GM20000 (cell line): ENCODE results near the gene CACFD1.
A peak's percentile ranks its signal among the peaks of the same experiment; 100 is the strongest.

Source experiments
- DNase-seq: peaks from one replicate; pipeline ENCODE4 v3.0.0; 2012; ENCODE audit warnings: low spot score
- TF ChIP-seq, protein P1 (sequence below): IDR thresholded peaks from 2 replicates; pipeline ENCODE4 v1.5.1; 2012; ENCODE audit warnings: mild to moderate bottlenecking, control low read depth; ENCODE audit errors: extremely low read depth, missing control alignments

The CACFD1 gene

DNA sequence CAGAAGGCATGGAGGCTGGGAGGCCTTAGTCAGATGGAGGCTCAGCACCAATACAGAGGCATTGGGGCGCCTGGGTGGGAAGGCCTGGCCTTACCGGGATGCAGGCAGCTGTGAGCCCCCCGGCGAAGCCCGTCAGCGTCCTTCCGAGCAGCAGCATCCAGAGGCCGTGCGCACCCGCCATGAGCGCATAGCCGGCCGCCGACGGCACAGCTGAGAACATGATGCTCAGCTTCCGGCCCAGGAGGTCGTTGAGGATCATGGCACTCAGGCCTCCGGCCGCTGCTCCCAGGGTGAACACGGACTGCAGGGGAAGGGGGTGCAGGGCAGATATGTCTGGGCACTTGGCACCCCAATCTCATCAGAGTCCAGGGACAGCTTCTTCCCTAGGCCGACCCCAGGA is 17.2 kb downstream of the CACFD1 start:
- no peak for DNase-seq
- TF ChIP-seq, protein P1, sequence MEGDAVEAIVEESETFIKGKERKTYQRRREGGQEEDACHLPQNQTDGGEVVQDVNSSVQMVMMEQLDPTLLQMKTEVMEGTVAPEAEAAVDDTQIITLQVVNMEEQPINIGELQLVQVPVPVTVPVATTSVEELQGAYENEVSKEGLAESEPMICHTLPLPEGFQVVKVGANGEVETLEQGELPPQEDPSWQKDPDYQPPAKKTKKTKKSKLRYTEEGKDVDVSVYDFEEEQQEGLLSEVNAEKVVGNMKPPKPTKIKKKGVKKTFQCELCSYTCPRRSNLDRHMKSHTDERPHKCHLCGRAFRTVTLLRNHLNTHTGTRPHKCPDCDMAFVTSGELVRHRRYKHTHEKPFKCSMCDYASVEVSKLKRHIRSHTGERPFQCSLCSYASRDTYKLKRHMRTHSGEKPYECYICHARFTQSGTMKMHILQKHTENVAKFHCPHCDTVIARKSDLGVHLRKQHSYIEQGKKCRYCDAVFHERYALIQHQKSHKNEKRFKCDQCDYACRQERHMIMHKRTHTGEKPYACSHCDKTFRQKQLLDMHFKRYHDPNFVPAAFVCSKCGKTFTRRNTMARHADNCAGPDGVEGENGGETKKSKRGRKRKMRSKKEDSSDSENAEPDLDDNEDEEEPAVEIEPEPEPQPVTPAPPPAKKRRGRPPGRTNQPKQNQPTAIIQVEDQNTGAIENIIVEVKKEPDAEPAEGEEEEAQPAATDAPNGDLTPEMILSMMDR, result no peak

DNA sequence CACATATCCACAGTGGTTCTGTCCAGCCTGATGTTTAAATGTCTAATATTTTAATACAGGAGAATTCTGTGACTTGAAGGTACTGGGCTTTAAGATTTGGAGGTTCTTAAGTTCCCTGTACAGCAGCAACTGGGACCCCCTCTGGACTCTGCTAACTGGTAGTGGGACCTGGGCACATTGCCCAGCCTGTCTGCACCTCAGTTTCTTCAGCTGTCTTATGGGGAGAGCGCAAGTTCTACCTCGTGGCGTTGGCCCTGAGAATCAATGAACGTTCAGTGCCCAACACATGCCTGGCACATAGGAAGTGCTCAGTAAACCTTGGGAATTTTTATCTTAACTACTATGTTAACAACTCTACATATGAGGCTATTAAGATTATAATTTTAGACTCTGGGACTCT is 17.7 kb downstream of the CACFD1 start:
- no peak for DNase-seq
- TF ChIP-seq, protein P1, result no peak

DNA sequence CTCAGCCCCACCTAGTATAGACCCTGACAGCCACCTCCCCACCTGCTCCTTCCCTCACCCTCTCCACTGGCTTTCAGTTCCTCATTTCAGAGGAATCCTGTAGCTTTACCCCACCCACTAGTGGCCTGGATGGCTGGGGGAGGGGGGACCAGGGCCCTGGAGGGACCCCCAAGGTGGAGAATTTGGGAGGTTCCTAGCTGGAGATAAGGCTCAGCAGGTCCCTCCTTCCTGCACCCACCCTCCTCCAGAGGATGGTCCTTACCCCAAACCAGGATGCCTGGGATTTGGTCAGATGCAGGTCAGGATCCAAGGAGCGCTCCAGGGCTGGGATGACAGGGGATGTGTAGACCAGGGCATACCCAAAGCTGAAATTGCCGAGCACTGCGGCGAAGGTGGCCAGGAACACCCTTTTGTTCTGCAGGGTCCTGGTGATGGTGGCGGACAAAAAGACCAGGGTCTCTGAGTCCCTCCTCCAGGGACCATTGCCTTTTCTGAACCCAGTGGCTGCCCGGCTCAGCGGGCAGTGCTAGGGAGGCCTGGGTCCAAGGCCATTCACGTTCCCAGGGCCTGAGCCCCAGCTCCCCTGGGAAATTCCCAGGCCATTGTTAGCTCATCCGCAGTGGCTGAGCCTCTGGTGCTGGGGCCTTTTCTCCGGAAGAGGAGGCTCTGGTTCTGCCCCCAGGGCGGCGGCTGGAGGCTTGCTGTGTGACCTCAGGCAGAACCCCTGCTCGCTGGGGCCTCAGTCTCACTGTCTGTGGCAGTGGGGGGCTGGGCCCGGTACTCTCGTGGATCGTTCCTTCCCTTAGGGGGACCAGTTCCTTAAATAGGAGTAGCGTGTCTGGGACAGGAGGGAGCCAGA is 18.4 kb downstream of the CACFD1 start:
- peak; percentile 77 for DNase-seq
- TF ChIP-seq, protein P1, result no peak

DNA sequence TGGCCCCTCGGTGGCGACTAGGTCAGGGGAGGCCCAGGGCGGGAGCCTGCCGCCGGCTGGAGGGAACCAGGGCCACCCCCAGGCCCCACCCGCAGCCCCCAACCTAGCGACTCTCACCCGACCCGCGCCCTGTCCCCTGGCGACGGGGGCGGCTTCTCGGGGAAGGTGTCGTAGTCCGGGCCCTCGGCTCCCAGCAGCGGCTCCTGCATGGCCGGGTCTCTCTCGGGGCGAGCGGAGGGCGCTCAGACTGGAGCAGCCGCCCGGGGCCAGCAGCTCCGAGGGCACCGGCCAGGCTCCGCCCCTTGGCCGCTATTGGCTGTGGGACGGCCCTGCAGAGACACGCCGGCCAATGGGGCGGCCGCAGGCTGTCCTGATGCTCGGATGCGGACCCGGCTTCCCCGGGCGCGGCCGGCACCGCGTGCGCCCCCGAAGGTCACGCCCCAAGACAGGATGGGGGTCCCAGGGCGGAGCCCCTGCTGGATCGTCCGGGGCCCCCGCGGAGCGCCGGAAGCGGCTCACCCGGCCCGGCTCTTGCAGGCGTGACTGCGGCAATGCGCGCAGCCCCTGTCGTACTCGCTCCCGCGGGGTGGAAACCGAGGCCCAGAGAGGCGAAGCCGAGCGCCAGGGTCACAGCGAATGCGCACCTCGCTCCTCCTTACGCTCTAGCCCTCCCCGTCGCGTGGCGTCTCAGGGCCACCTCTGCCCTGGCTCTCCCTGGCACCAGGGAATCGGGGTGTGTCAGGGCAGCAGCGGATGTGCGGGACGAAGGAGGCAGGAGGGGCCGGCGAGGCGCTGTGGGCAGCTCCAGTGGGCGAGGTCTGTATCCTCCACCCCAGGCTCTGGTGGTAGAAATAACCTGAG is 19.3 kb downstream of the CACFD1 start, which contains the start of gene SLC2A6:
SLC2A6 (minus strand) TSS at position 249 of the 861 bp plus-strand sequence; CDS start at position 209, 40 bp downstream.
- DNase-seq, result peak; percentile 98
- TF ChIP-seq, protein P1, result no peak

DNA sequence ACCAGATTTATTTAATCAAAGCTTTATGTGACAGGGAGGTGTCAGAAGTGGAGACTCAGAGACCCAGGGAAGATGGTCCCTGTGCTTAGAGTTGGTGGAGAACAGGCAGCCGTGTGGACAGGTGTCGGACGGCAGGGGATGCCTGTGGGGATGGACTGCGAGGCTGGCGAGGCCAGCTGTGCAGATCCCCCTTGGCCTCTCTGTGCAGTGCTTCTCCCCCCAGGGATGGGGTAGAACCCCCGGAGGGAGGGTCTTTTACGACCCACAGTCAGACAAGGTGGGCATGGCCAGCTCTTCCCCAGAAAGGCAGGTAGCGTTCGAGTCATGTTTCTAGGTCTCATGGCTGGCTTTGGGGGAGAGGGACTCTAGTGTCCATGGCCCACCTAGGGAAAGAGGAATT is 23.8 kb downstream of the CACFD1 start:
- no peak for DNase-seq
- TF ChIP-seq, protein P1, result no peak

DNA sequence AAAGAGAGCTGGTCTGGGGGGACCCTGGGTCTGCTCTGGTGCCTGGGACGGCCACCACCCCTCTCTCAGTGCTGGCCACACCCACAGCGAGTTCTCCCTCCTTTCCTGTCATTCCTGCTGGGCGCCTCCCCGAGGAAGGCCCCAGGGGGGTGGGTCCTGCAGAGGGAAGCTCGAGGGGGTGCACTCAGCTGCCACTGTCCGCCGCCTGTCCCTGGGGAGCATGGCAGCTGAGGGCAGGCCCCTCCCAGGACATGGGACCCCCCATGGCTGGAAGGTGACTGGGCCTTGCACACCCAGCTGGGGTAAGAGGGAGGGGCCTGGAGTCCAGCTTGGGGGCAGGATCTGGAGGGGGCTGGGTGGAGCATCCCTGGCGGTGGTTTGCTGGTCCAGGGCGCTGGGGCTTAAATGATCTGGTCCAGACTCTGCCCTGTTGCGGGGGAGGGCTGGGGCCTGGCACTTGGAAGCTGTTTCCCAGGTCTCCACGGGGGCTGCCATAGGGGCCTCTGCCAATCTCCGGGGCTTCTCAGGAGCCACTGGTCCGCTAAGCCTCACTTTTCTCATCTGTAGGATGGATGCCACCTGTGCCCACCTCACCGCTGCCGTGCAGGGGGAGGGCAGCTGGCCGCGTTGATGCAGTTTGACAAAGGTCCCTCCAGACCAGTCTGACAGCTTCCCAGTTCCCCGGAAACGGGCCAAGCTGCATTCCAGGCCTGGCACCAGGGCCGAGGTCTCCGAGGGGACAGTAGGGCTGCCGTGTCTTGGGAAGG is 25.1 kb downstream of the CACFD1 start:
- TF ChIP-seq, protein P1, result no peak
- DNase-seq, result no peak
